HG03045 (cell line): ENCODE measurements around the gene DIAPH2.

Source experiments
- ATAC-seq: cut with Tn5 transposase; IDR thresholded peaks from one replicate; pipeline ENCODE4 v1.9.1; 2021; ENCODE audit warnings: mild to moderate bottlenecking, moderate library complexity; ENCODE audit not compliant: unreplicated experiment

The DIAPH2 gene

DNA sequence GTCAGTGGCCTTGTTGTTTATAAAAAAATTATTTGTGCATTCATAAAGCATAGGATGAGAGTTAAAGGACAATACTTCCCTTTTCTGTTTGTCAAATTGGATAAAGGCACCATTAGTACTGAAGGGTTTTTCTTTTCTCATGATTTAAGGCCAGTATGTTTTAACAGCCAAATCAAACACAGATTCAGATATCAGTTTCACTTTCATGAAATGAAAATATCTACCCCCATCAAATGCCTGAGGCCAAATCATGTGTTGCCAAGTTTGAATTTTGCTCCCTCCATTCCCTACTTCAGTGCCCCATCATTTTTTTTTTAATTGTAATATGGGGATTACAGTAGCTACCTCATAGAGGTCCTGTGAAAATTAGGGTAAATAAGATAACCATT, 944.9 kb downstream of the DIAPH2 start:
- ATAC-seq = no peak

DNA sequence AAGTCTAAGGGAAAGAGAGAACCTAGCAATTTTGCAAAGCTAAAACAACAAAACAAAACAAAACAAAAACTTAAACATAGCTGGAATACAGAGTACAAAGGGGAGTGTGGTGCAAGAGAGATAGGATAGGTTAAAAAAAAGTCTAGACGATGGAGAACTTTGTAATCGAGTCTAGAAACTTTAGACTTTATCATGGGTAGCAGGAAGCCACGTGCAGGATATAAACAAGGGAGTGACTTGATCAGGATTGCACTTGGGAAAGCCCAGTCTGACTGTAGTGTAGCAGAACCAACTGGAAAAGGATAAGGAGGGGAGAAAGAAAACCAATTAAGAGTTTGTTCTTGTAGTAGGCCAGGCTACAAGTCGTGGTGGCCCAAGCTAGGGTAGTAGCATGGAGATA, 949.2 kb downstream of the DIAPH2 start:
- ATAC-seq = no peak

DNA sequence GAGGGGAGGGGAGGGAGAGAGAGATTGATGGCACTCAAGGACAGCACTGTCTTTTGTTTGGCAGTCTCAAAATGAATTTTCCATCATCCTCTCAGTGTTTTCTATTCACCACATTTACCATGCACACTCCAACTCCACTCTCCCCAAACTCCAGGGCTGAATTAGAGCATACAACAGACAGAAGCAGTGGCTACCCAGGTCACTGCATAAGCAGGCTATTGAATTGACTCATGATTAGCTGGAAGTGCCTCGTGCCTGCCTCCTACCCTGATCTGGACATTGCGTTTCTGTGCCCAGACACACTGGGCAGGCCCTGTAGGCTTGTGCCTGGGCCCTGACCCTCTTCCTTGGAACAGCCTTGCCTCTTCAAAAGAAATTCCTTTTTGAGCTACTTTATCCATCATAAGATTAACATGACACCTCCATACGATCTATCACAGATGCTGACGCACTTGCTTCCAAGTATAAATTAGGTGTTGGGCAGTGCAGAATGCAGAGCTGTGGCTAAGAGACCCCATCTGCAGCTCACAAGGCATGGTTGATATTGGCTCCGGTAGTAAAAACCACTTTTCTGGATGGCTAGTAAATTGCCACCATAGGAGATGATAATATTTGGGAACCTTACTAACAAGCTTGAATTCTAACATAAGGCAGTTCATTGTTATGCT, 952.0 kb downstream of the DIAPH2 start:
- ATAC-seq = no peak

DNA sequence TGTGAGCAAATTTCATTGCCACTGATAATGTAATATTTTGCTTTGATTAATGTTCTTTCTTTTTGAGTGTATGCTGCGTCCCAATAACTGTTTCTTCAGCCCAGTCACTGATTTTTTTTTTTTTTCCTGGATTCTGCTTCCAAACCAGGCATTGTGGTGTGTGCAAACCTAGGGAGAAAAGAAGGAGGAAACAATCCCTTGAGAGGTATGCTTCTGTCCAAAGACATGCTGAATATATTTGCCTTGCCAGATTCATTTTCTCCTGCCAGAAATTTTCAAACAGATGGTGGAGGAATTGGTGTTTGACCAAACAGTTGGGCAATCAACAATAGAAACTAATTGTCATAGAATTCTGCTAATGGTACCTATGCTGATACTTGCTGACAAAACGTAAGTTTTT, 952.6 kb downstream of the DIAPH2 start:
- no peak for ATAC-seq

DNA sequence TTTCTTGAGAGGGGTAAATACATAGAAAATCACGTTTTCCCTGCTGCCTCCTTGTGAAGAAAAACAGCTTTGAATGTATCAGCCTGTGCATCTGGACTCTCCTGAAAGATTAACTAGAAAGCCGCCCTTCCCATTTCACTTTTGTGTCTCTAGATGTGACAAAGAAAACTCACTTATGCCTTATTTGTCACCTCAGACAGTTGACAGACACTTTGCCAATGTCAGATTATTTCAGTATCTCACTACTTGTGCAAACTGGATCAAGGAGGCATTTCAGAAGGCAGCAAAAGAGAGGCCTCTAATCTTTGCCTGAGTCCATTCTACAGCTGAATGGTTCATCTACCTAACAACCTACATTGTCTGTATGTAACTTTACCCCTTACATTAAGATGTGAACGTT, 954.0 kb downstream of the DIAPH2 start:
- no peak for ATAC-seq

DNA sequence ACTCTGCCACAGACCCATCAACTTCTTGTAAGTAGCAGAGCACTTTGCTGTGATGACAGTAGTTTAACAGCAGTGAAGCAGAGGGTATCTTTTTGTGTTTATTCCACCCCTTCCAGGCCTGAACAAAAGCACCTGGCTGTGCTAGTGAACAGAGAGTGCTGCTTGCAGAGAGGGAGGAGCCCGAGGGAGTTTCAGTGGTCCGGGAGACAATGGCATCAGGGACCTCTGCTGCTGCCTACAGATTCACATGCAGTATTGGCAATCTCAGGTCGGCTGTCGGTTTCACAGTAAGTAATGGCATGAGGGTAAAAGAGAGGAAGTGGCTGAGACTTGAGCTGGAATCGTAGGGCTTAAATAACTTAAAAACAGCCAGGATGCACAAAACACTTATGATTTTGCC, 954.9 kb downstream of the DIAPH2 start:
- no peak for ATAC-seq
